K562 (cell line): ENCODE data around the gene IRF6. TPM values are rescaled to one million over a fixed set of nuclear protein-coding genes. Genes with fewer than 3 reads are reported as not detected.

ENCODE experiments used
- BRD9 ChIP-seq: fragments of 450-650 bp; IDR thresholded peaks from 2 replicates; pipeline ENCODE4 v1.6.1; 2018; ENCODE audit warnings: low read depth; ENCODE audit not compliant: partially characterized antibody
- C11orf30 ChIP-seq: fragments of 450-650 bp; IDR thresholded peaks from 2 replicates; pipeline ENCODE4 v1.6.1; 2016; ENCODE audit warnings: low read depth, mild to moderate bottlenecking
- ESRRA ChIP-seq: fragments of 450-650 bp; IDR thresholded peaks from 2 replicates; pipeline ENCODE4 v1.6.1; 2014; ENCODE audit warnings: low read depth, mild to moderate bottlenecking, moderate library complexity, borderline replicate concordance
- ETV5 ChIP-seq: sonication (generic); formaldehyde crosslinking; IDR thresholded peaks from 2 replicates; pipeline ENCODE4 v1.4.0; 2020; ENCODE audit warnings: low read depth, mild to moderate bottlenecking, missing genetic modification reagents
- KLF13 ChIP-seq: fragments of 450-650 bp; IDR thresholded peaks from 2 replicates; pipeline ENCODE4 v1.6.1; 2016; ENCODE audit warnings: missing genetic modification characterization, low read depth, mild to moderate bottlenecking, missing compliant biosample characterization, moderate library complexity, borderline replicate concordance
- MXI1 ChIP-seq: IDR thresholded peaks from 2 replicates; pipeline ENCODE4 v1.6.1; 2011; ENCODE audit warnings: low read depth, mild to moderate bottlenecking, improper control_type of control experiment, low read length
- RBM14 ChIP-seq: fragments of 200-400 bp; formaldehyde crosslinking; IDR thresholded peaks from 2 replicates; pipeline ENCODE4 v1.6.1; 2018; ENCODE audit warnings: low read depth, mild to moderate bottlenecking, low read length, moderate library complexity, borderline replicate concordance; ENCODE audit not compliant: insufficient read depth
- RBM25 ChIP-seq: fragments of 200-400 bp; formaldehyde crosslinking; IDR thresholded peaks from 2 replicates; pipeline ENCODE4 v1.6.1; 2018; ENCODE audit warnings: low read length, low read depth, moderate library complexity; ENCODE audit not compliant: severe bottlenecking
- SETDB1 ChIP-seq: IDR thresholded peaks from one replicate; pipeline ENCODE4 v1.6.1; 2012; ENCODE audit warnings: low read length, control low read depth, inconsistent platforms
- SUPT5H ChIP-seq: fragments of 450-650 bp; IDR thresholded peaks from 2 replicates; pipeline ENCODE4 v1.6.1; 2016
- ZNF24 ChIP-seq: fragments of 450-650 bp; IDR thresholded peaks from 2 replicates; pipeline ENCODE4 v1.6.1; 2016
- ZNF408 ChIP-seq: fragments of 250-450 bp; sonication (Bioruptor Pico); IDR thresholded peaks from 2 replicates; pipeline ENCODE4 v1.4.0; 2020; ENCODE audit warnings: low read depth, mild to moderate bottlenecking, moderate library complexity
- ZNF584 ChIP-seq: fragments of 200-800 bp; sonication (Bioruptor generic); IDR thresholded peaks from 2 replicates; pipeline ENCODE4 v1.6.1; 2016; ENCODE audit warnings: low read depth, mild to moderate bottlenecking, missing genetic modification characterization, missing compliant biosample characterization
- polyA plus RNA-seq, 8 experiments: library from polyadenylated mRNA; depleted of rRNA in 4 of 8; stranded (reverse) in 5 of 8; unstranded in 3 of 8; fragments of >200 nt; fragmentation: Nextera tagmentation in 2 of 8; fragmentation: Illumina TruSeq in 1 of 8; extraction: Ambion mirVana in 2 of 8; extraction: Trizol in 1 of 8; gene quantifications; 2 replicates each; pipeline versions ENCODE4 v1.2.1 to v1.2.3, GENCODE V29; 2011 to 2014; ENCODE audit warnings: inconsistent platforms in 1 of 8, missing spikeins in 1 of 8
- total RNA-seq, 7 experiments: library from RNA; depleted of rRNA in 6 of 7; stranded (reverse); fragments of >200 nt in 6 of 7; fragmentation: Illumina TruSeq in 2 of 7; extraction: Trizol in 2 of 7; gene quantifications; 2 replicates each; pipeline versions ENCODE4 v1.2.1 to v1.2.3, GENCODE V29; 2011 to 2021; ENCODE audit warnings: low replicate concordance in 1 of 7
- TF ChIP-seq, protein P1 (sequence below): fragments of 250-450 bp; sonication (Bioruptor Pico); IDR thresholded peaks from 2 replicates; pipeline ENCODE4 v1.4.0; 2020; ENCODE audit warnings: mild to moderate bottlenecking
- TF ChIP-seq, protein P2 (sequence below): sonication (generic); formaldehyde crosslinking; IDR thresholded peaks from 2 replicates; pipeline ENCODE4 v1.8.1; 2023; ENCODE audit warnings: mild to moderate bottlenecking, missing genetic modification reagents
- TF ChIP-seq, protein P3 (sequence below), 2 experiments: IDR thresholded peaks in 1 of 2; conservative IDR thresholded peaks in 1 of 2; 2 replicates each; pipeline ENCODE4 v1.6.1; 2016; ENCODE audit warnings: low read depth in 2 of 2, mild to moderate bottlenecking in 1 of 2, missing compliant biosample characterization in 1 of 2, missing genetic modification characterization in 1 of 2, moderate library complexity in 1 of 2
- TF ChIP-seq, protein P4 (sequence below): sonication (generic); formaldehyde crosslinking; IDR thresholded peaks from 2 replicates; pipeline ENCODE4 v1.8.1; 2023; ENCODE audit warnings: mild to moderate bottlenecking, missing genetic modification reagents

The IRF6 gene
- total and polyA plus RNA-seq, 9 of the 15 experiments (the other 6 are each of a cell fraction or from before 2014, with no cell fraction given) = 0.03 to 0.65 (median 0.17) TPM

DNA sequence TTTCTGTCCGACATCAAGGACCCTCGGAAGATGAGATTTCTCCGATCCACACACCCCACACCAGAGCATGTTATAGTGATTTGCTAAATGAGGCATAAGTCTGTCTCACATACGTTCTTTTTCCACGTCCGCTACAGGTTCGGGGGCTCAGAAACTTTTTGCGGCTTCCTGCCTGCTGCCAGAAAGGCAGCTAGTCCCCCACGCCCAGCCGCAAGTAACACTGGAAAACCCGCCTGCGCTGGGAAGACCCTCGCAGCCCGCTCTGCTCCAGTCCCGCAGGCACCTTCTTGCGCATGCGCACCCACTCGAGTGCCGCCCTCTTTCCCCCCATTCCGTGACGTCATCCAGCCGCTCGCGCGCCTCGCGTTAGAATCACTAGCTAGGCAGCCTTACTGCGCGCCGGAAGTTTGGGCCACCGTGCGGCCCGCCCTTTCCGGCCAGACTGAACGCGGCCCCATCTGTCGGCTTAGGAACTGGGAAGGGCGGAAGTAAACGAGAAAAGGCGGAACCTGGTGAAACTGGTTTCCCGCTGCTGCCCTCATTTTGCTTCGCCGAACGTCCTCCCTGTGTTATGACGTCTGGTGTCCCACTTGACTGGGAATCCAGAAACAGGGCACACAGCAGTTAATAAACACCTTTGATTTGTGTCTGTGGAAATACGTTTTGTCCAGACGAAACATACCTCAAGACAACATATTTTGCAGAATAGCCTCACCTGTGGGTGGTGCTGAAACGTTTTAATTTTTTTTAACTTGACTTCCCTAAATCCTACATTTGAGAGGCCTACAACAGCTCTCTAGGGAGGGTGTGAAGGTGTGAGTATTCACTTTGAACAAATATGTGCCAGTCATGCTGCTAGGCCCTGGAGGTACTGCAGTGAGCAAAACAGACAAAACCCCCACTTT, 21.4 kb downstream of the IRF6 start, which contains the start of gene C1orf74 (continued):
- TF ChIP-seq C11orf30 (peak; percentile 90), RBM14 (no peak), ZNF408 (CRISPR knock-in tag) (no peak), KLF13 (tag) (peak; percentile 72), ETV5 (CRISPR knock-in tag) (peak; percentile 93; the same call in 1 of the 2 replicates), ESRRA (peak; percentile 65), SETDB1 (peak; percentile 68), SUPT5H (peak; percentile 98), ZNF584 (CRISPR knock-in tag) (peak; percentile 82; the same call in 1 of the 2 replicates), BRD9 (peak; percentile 78), ZNF24 (no peak; the same call in 1 of the 2 replicates), MXI1 (peak; percentile 61; the same call in 1 of the 2 replicates), RBM25 (peak; percentile 40)
- TF ChIP-seq, protein P1, sequence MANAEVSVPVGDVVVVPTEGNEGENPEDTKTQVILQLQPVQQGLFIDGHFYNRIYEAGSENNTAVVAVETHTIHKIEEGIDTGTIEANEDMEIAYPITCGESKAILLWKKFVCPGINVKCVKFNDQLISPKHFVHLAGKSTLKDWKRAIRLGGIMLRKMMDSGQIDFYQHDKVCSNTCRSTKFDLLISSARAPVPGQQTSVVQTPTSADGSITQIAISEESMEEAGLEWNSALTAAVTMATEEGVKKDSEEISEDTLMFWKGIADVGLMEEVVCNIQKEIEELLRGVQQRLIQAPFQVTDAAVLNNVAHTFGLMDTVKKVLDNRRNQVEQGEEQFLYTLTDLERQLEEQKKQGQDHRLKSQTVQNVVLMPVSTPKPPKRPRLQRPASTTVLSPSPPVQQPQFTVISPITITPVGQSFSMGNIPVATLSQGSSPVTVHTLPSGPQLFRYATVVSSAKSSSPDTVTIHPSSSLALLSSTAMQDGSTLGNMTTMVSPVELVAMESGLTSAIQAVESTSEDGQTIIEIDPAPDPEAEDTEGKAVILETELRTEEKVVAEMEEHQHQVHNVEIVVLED (CRISPR knock-in tag) = peak; percentile 58; the same call in 1 of the 2 replicates
- TF ChIP-seq, protein P2, sequence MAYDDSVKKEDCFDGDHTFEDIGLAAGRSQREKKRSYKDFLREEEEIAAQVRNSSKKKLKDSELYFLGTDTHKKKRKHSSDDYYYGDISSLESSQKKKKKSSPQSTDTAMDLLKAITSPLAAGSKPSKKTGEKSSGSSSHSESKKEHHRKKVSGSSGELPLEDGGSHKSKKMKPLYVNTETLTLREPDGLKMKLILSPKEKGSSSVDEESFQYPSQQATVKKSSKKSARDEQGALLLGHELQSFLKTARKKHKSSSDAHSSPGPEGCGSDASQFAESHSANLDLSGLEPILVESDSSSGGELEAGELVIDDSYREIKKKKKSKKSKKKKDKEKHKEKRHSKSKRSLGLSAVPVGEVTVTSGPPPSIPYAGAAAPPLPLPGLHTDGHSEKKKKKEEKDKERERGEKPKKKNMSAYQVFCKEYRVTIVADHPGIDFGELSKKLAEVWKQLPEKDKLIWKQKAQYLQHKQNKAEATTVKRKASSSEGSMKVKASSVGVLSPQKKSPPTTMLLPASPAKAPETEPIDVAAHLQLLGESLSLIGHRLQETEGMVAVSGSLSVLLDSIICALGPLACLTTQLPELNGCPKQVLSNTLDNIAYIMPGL = no peak
- TF ChIP-seq, protein P3, sequence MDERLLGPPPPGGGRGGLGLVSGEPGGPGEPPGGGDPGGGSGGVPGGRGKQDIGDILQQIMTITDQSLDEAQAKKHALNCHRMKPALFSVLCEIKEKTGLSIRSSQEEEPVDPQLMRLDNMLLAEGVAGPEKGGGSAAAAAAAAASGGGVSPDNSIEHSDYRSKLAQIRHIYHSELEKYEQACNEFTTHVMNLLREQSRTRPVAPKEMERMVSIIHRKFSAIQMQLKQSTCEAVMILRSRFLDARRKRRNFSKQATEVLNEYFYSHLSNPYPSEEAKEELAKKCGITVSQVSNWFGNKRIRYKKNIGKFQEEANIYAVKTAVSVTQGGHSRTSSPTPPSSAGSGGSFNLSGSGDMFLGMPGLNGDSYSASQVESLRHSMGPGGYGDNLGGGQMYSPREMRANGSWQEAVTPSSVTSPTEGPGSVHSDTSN (CRISPR knock-in tag; IDR thresholded peaks at IDR 0.05; ENCODE audit: low read depth) = no peak
- TF ChIP-seq, protein P3 (tag; conservative IDR thresholded peaks at IDR 0.05; ENCODE audit: low read depth) = no peak
- TF ChIP-seq, protein P4, sequence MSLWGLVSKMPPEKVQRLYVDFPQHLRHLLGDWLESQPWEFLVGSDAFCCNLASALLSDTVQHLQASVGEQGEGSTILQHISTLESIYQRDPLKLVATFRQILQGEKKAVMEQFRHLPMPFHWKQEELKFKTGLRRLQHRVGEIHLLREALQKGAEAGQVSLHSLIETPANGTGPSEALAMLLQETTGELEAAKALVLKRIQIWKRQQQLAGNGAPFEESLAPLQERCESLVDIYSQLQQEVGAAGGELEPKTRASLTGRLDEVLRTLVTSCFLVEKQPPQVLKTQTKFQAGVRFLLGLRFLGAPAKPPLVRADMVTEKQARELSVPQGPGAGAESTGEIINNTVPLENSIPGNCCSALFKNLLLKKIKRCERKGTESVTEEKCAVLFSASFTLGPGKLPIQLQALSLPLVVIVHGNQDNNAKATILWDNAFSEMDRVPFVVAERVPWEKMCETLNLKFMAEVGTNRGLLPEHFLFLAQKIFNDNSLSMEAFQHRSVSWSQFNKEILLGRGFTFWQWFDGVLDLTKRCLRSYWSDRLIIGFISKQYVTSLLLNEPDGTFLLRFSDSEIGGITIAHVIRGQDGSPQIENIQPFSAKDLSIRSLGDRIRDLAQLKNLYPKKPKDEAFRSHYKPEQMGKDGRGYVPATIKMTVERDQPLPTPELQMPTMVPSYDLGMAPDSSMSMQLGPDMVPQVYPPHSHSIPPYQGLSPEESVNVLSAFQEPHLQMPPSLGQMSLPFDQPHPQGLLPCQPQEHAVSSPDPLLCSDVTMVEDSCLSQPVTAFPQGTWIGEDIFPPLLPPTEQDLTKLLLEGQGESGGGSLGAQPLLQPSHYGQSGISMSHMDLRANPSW (CRISPR knock-in tag) = peak; percentile 8; the same call in 1 of the 2 replicates
